ENCODE results near the gene PAH. TPM values are rescaled to one million over a fixed set of nuclear protein-coding genes. Genes with fewer than 3 reads are reported as not detected.

Gene PAH
- polyA plus RNA-seq, 3 donors: not detected

DNA sequence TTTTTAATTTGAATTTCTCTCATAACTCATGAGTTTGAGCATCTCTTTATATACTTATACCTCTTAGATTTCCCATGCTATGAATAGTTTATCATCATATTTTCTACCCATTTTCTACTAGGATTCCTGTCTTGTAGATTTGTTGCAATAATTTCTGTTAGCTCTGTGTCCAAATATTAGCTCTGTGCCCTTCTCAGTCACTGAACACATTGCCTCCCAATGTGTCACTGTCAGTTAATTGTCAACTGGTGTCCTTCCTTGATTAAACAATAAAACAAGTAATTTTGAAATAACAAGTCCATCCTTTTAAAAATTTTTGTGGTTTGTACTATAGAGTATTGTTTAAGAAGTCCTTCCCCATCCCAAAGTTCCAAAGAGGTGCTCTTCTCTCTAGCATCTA is 4.2 kb upstream of the PAH start:
- H2AFZ ChIP-seq (ENCODE audit: insufficient read depth, low read depth, low read length, poor library complexity, severe bottlenecking): no peak overlapping the region
- no peaks in the 10 kb centered on the region for H3K9me3 ChIP-seq (replicated peaks in 1 of 2; ENCODE audit: control insufficient read depth in 1 of 2, insufficient read depth in 1 of 2, low read length in 2 of 2)
- Mint-ChIP-seq H3K27ac (no peak overlapping the region), H3K27me3 (ENCODE audit: low read depth in 3 of 3) (peaks cover 6 to 18% (median 10%) of the 10 kb centered on the region in 3 donors), H3K4me1 (peaks cover 1% of the 10 kb centered on the region), H3K4me3 (no peak overlapping the region), H3K9me3 (peaks cover 0 to 2% (median 0%) of the 10 kb centered on the region in 7 donors), H3K36me3 (no peaks in the 10 kb centered on the region)
- H3K4me3 ChIP-seq (replicated peaks in 1 of 3; ENCODE audit: low read depth in 2 of 3, low read length in 3 of 3): no peak overlapping the region
- no peaks in the 10 kb centered on the region for H3K79me2 ChIP-seq (ENCODE audit: insufficient read depth, low read length)
- intact Hi-C loops (cut with micrococcal nuclease): no loop called here
- no peaks in the 10 kb centered on the region for H3K36me3 ChIP-seq (replicated peaks in 1 of 2; ENCODE audit: control insufficient read depth in 1 of 2, insufficient read depth in 2 of 2, low read length in 2 of 2)
- no peaks in the 10 kb centered on the region for H4K20me1 ChIP-seq (ENCODE audit: insufficient read depth, low read length)
- no peak overlapping the region for H3K9ac ChIP-seq (ENCODE audit: insufficient read depth, low read length, poor library complexity, severe bottlenecking)
- no peak overlapping the region for H3K27ac ChIP-seq (ENCODE audit: low read depth in 1 of 2, low read length in 2 of 2)
- TF ChIP-seq, protein P1, sequence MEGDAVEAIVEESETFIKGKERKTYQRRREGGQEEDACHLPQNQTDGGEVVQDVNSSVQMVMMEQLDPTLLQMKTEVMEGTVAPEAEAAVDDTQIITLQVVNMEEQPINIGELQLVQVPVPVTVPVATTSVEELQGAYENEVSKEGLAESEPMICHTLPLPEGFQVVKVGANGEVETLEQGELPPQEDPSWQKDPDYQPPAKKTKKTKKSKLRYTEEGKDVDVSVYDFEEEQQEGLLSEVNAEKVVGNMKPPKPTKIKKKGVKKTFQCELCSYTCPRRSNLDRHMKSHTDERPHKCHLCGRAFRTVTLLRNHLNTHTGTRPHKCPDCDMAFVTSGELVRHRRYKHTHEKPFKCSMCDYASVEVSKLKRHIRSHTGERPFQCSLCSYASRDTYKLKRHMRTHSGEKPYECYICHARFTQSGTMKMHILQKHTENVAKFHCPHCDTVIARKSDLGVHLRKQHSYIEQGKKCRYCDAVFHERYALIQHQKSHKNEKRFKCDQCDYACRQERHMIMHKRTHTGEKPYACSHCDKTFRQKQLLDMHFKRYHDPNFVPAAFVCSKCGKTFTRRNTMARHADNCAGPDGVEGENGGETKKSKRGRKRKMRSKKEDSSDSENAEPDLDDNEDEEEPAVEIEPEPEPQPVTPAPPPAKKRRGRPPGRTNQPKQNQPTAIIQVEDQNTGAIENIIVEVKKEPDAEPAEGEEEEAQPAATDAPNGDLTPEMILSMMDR (IDR thresholded peaks at IDR 0.05): no peak
- no peak overlapping the region for H3K4me2 ChIP-seq (replicated peaks; ENCODE audit: extremely low read depth, low read length, poor library complexity, severe bottlenecking)
- H3K4me1 ChIP-seq (ENCODE audit: control insufficient read depth in 1 of 2, insufficient read depth in 2 of 2, low read length in 2 of 2): no peaks in the 10 kb centered on the region
- H3K27me3 ChIP-seq (ENCODE audit: control insufficient read depth in 2 of 2, insufficient read depth in 2 of 2, low read length in 2 of 2): peaks cover 3 to 11% of the 10 kb centered on the region in 2 donors
- DNase-seq: no peak

DNA sequence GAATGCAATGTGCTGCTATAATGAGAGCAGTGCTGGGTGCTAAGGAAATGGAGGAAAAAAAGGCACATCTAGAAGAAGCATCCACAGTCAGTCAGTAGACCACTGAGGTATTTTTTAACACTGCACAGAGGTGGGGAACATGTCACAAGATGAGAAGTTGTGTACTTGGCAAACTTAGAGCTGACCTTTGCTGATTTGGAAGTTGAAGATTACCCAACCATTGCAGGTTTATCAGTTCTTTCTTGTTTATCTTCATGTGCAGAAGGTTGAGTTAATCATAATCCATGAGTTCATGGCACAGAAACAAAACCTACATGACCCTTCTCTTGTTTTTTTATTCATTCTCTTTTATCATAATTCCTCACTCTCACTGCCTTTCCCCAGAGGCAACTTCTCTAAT is 3.2 kb upstream of the PAH start:
- Histone ChIP-seq H3K9ac (ENCODE audit: insufficient read depth, low read length, poor library complexity, severe bottlenecking) (no peak overlapping the region), H3K4me2 (replicated peaks; ENCODE audit: extremely low read depth, low read length, poor library complexity, severe bottlenecking) (no peak overlapping the region), H2AFZ (ENCODE audit: insufficient read depth, low read depth, low read length, poor library complexity, severe bottlenecking) (no peak overlapping the region), H3K4me1 (ENCODE audit: control insufficient read depth in 1 of 2, insufficient read depth in 2 of 2, low read length in 2 of 2) (no peaks in the 10 kb centered on the region), H3K79me2 (ENCODE audit: insufficient read depth, low read length) (no peaks in the 10 kb centered on the region), H3K36me3 (replicated peaks in 1 of 2; ENCODE audit: control insufficient read depth in 1 of 2, insufficient read depth in 2 of 2, low read length in 2 of 2) (no peaks in the 10 kb centered on the region), H3K27ac (ENCODE audit: low read depth in 1 of 2, low read length in 2 of 2) (no peak overlapping the region), H3K27me3 (ENCODE audit: control insufficient read depth in 2 of 2, insufficient read depth in 2 of 2, low read length in 2 of 2) (peaks cover 3 to 11% of the 10 kb centered on the region in 2 donors), H3K9me3 (replicated peaks in 1 of 2; ENCODE audit: control insufficient read depth in 1 of 2, insufficient read depth in 1 of 2, low read length in 2 of 2) (no peaks in the 10 kb centered on the region), H3K4me3 (replicated peaks in 1 of 3; ENCODE audit: low read depth in 2 of 3, low read length in 3 of 3) (no peak overlapping the region), H4K20me1 (ENCODE audit: insufficient read depth, low read length) (no peaks in the 10 kb centered on the region)
- Mint-ChIP-seq H3K27me3 (ENCODE audit: low read depth in 3 of 3) (peaks cover 8 to 23% (median 10%) of the 10 kb centered on the region in 3 donors), H3K9me3 (peaks cover 0 to 2% (median 0%) of the 10 kb centered on the region in 7 donors), H3K27ac (no peak overlapping the region), H3K4me1 (peaks cover 1% of the 10 kb centered on the region), H3K36me3 (no peaks in the 10 kb centered on the region), H3K4me3 (no peak overlapping the region)
- intact Hi-C loops (cut with micrococcal nuclease): no loop called here
- no peak for DNase-seq
- TF ChIP-seq, protein P1 (IDR thresholded peaks at IDR 0.05): no peak

Measured in CD14-positive monocyte (primary cell).